K562 (cell line): Measurements from ENCODE around the gene TNFSF13.

Source experiments
- EP300 ChIP-seq: IDR thresholded peaks from 2 replicates; pipeline ENCODE4 v1.6.1; 2012; ENCODE audit warnings: low read length, improper control_type of control experiment
- HDAC1 ChIP-seq, 2 experiments: fragments of 450-650 bp; IDR thresholded peaks; 2 replicates each; pipeline ENCODE4 v1.6.1; 2016 to 2017; ENCODE audit warnings: inconsistent platforms in 1 of 2, mild to moderate bottlenecking in 1 of 2, moderate library complexity in 1 of 2
- HEY1 ChIP-seq: fragments of 250-450 bp; sonication (Bioruptor Pico); IDR thresholded peaks from 2 replicates; pipeline ENCODE4 v1.5.0; 2020; ENCODE audit warnings: mild to moderate bottlenecking, moderate library complexity, borderline replicate concordance
- IRF1 ChIP-seq: sonication (generic); formaldehyde crosslinking; IDR thresholded peaks from 2 replicates; pipeline ENCODE4 v1.8.0; 2022; ENCODE audit warnings: missing genetic modification reagents, mild to moderate bottlenecking, borderline replicate concordance
- RBBP5 ChIP-seq: fragments of 200-600 bp; sonication (generic); IDR thresholded peaks from 2 replicates; pipeline ENCODE4 v1.6.1; 2012; ENCODE audit warnings: borderline replicate concordance, mild to moderate bottlenecking, low read length, control low read depth, inconsistent platforms; ENCODE audit not compliant: insufficient read depth, poor library complexity, severe bottlenecking
- SRF ChIP-seq, 2 experiments: fragments of 250-450, 450-650 bp in 1 of 2; sonication (Bioruptor Pico) in 1 of 2; sonication (generic) in 1 of 2; formaldehyde crosslinking; IDR thresholded peaks; 2 replicates each; pipeline versions ENCODE4 v1.5.0 to v1.5.1; 2020 to 2022; ENCODE audit warnings: mild to moderate bottlenecking in 1 of 2, missing genetic modification reagents in 1 of 2
- ZNF121 ChIP-seq: sonication (generic); formaldehyde crosslinking; conservative IDR thresholded peaks from 2 replicates; pipeline ENCODE4 v1.8.0; 2022; ENCODE audit warnings: missing genetic modification reagents
- TF ChIP-seq, protein P1 (sequence below), 3 experiments: IDR thresholded peaks in 2 of 3; conservative IDR thresholded peaks in 1 of 3; 2 replicates each; pipeline ENCODE4 v1.5.1; 2011 to 2012; ENCODE audit warnings: low read length in 3 of 3, mild to moderate bottlenecking in 3 of 3, control low read depth in 2 of 3, improper control_type of control experiment in 1 of 3, inconsistent platforms in 1 of 3, low read depth in 1 of 3, mixed read lengths in 1 of 3, moderate library complexity in 1 of 3; ENCODE audit not compliant: insufficient read depth in 2 of 3
- TF ChIP-seq, protein P2 (sequence below): sonication (generic); formaldehyde crosslinking; IDR thresholded peaks from 2 replicates; pipeline ENCODE4 v1.8.1; 2023; ENCODE audit warnings: missing genetic modification reagents, mild to moderate bottlenecking, borderline replicate concordance
- TF ChIP-seq, protein P3 (sequence below), 2 experiments: fragments of 450-650 bp in 1 of 2; sonication (generic) in 1 of 2; formaldehyde crosslinking; conservative IDR thresholded peaks; 2 replicates each; pipeline versions ENCODE4 v1.4.0 to v1.8.1; 2020 to 2022; ENCODE audit warnings: mild to moderate bottlenecking in 1 of 2, missing genetic modification reagents in 1 of 2

DNA sequence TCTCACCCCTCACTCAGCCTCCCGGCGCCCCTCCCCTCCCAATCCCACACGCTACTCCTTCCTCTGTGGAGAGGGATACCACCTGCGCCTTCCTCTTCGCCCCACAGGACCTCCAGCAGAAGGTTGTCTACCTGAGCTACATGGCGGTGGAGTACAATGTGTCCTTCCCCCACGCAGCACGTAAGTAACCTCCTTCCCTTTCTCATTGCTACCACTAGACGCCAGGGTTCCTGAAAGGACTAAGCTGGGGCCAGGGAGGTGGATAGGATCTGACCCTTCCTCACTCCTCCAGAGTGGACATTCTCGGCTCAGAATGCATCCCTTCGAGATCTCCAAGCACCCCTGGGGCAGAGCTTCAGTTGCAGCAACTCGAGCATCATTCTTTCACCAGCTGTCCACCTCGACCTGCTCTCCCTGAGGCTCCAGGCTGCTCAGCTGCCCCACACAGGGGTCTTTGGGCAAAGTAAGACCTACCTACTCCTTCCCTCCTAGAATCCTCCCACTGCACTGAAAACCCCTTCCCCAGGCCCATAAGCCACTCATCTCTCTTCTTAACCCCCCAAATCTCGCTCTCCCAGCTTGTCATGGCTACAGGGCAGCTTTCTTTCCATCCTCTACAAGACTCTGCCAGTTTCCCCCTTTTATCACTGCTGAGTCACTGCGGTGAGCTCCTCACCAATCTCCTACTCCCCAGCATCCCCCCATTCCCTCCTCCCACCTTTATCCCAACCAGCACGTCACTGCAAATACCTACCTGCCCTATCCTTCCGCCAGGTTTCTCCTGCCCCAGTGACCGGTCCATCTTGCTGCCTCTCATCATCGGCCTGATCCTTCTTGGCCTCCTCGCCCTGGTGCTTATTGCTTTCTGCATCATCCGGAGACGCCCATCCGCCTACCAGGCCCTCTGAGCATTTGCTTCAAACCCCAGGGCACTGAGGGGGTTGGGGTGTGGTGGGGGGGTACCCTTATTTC, 22.3 kb downstream of the TNFSF13 start:
- no peak for TF ChIP-seq IRF1 (CRISPR knock-in tag)
- no peak for TF ChIP-seq HEY1 (CRISPR knock-in tag)
- TF ChIP-seq, protein P1, sequence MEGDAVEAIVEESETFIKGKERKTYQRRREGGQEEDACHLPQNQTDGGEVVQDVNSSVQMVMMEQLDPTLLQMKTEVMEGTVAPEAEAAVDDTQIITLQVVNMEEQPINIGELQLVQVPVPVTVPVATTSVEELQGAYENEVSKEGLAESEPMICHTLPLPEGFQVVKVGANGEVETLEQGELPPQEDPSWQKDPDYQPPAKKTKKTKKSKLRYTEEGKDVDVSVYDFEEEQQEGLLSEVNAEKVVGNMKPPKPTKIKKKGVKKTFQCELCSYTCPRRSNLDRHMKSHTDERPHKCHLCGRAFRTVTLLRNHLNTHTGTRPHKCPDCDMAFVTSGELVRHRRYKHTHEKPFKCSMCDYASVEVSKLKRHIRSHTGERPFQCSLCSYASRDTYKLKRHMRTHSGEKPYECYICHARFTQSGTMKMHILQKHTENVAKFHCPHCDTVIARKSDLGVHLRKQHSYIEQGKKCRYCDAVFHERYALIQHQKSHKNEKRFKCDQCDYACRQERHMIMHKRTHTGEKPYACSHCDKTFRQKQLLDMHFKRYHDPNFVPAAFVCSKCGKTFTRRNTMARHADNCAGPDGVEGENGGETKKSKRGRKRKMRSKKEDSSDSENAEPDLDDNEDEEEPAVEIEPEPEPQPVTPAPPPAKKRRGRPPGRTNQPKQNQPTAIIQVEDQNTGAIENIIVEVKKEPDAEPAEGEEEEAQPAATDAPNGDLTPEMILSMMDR (IDR thresholded peaks at IDR 0.05 in 2 of 3, conservative IDR thresholded peaks at IDR 0.05 in 1 of 3; ENCODE audit: insufficient read depth in 2 of 3, low read depth in 1 of 3, low read length in 3 of 3): no peak
- TF ChIP-seq, protein P2, sequence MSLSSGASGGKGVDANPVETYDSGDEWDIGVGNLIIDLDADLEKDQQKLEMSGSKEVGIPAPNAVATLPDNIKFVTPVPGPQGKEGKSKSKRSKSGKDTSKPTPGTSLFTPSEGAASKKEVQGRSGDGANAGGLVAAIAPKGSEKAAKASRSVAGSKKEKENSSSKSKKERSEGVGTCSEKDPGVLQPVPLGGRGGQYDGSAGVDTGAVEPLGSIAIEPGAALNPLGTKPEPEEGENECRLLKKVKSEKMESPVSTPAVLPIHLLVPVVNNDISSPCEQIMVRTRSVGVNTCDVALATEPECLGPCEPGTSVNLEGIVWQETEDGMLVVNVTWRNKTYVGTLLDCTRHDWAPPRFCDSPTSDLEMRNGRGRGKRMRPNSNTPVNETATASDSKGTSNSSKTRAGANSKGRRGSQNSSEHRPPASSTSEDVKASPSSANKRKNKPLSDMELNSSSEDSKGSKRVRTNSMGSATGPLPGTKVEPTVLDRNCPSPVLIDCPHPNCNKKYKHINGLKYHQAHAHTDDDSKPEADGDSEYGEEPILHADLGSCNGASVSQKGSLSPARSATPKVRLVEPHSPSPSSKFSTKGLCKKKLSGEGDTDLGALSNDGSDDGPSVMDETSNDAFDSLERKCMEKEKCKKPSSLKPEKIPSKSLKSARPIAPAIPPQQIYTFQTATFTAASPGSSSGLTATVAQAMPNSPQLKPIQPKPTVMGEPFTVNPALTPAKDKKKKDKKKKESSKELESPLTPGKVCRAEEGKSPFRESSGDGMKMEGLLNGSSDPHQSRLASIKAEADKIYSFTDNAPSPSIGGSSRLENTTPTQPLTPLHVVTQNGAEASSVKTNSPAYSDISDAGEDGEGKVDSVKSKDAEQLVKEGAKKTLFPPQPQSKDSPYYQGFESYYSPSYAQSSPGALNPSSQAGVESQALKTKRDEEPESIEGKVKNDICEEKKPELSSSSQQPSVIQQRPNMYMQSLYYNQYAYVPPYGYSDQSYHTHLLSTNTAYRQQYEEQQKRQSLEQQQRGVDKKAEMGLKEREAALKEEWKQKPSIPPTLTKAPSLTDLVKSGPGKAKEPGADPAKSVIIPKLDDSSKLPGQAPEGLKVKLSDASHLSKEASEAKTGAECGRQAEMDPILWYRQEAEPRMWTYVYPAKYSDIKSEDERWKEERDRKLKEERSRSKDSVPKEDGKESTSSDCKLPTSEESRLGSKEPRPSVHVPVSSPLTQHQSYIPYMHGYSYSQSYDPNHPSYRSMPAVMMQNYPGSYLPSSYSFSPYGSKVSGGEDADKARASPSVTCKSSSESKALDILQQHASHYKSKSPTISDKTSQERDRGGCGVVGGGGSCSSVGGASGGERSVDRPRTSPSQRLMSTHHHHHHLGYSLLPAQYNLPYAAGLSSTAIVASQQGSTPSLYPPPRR (CRISPR knock-in tag): no peak
- TF ChIP-seq SRF (CRISPR knock-in tag; IDR thresholded peaks at IDR 0.05): no peak
- TF ChIP-seq RBBP5: no peak
- no peak for TF ChIP-seq EP300
- TF ChIP-seq ZNF121 (CRISPR knock-in tag): no peak
- TF ChIP-seq, protein P3, sequence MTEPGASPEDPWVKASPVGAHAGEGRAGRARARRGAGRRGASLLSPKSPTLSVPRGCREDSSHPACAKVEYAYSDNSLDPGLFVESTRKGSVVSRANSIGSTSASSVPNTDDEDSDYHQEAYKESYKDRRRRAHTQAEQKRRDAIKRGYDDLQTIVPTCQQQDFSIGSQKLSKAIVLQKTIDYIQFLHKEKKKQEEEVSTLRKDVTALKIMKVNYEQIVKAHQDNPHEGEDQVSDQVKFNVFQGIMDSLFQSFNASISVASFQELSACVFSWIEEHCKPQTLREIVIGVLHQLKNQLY (CRISPR knock-in tag; conservative IDR thresholded peaks at IDR 0.05): no peak
- TF ChIP-seq HDAC1 (IDR thresholded peaks at IDR 0.05): peak in 1 of 2 experiments; percentile 35; a peak in 1 of 4 replicates
